Activated naive CD8-positive, alpha-beta T cell treated with anti-CD3 and anti-CD28 coated beads, Interleukin-2, amount 10 ng/mL, durations not matched to agents 7 days and 5 days (primary cell): ENCODE data around the gene PICALM. TPM values are rescaled to one million over a fixed set of nuclear protein-coding genes. Genes with fewer than 3 reads are reported as not detected.
"Not testable (repeated sequence)": the region's sequence is repeated elsewhere in the genome, so short reads cannot be mapped to it uniquely, and the experiment has no call there.

Source experiments
- ATAC-seq: fragments of 150-1000 bp; cut with Tn5 transposase; one replicate; pipeline ENCODE4 v1.10.0; 2021; ENCODE audit warnings: low read depth, moderate library complexity
- POLR2A ChIA-PET: fragments of 350-600 bp; sonication (Branson Sonifier 250); formaldehyde crosslinking; loops from one replicate; lab custom pipeline; 2021; ENCODE audit warnings: antibody characterized with exemption; lab: Charles Lee
- DNase-seq: peaks from one replicate; pipeline ENCODE4 v3.0.0; 2021
- H3K27ac Mint-ChIP-seq: one replicate; pipeline ENCODE4 v1.8.0; 2022; ENCODE audit warnings: mild to moderate bottlenecking, mixed read lengths
- H3K27me3 Mint-ChIP-seq: one replicate; pipeline ENCODE4 v1.8.0; 2022; ENCODE audit warnings: mild to moderate bottlenecking, moderate library complexity, mixed read lengths
- H3K36me3 Mint-ChIP-seq: one replicate; pipeline ENCODE4 v1.8.0; 2021; ENCODE audit warnings: mild to moderate bottlenecking, mixed read lengths
- H3K4me1 Mint-ChIP-seq: one replicate; pipeline ENCODE4 v1.8.0; 2021; ENCODE audit warnings: mixed read lengths
- H3K4me3 Mint-ChIP-seq: one replicate; pipeline ENCODE4 v1.8.0; 2022; ENCODE audit warnings: mild to moderate bottlenecking, moderate library complexity, mixed read lengths
- H3K9me3 Mint-ChIP-seq: one replicate; pipeline ENCODE4 v1.8.0; 2021; ENCODE audit warnings: mixed read lengths
- total RNA-seq, 2 experiments: library from RNA; stranded (reverse); gene quantifications; one replicate each; pipeline ENCODE4 v1.2.3, GENCODE V29; 2021

The PICALM gene
- total RNA-seq, 2 experiments from 2014 or later = 103 to 115 TPM

- Mint-ChIP-seq H3K36me3 (peaks cover 45% of the 10 kb centered on the region), H3K9me3 (peaks cover 2% of the 10 kb centered on the region), H3K27me3 (no peaks in the 10 kb centered on the region), H3K27ac (no peak overlapping the region), H3K4me3 (no peak overlapping the region), H3K4me1 (peaks cover 4% of the 10 kb centered on the region)
- ATAC-seq (no peak), DNase-seq (no peak)
- POLR2A ChIA-PET = no interaction called here
These were observed 94.8 kb downstream of the PICALM start for GRCh38 chr11:85974122-85974521.

GRCh38 chr11:85970593-85970992 lies 98.3 kb downstream of the PICALM start:
- no peak for ATAC-seq
- Mint-ChIP-seq H3K27me3 (no peaks in the 10 kb centered on the region), H3K36me3 (peaks cover 41% of the 10 kb centered on the region), H3K4me1 (peaks cover 11% of the 10 kb centered on the region), H3K9me3 (no peaks in the 10 kb centered on the region), H3K27ac (no peak overlapping the region), H3K4me3 (no peak overlapping the region)
- POLR2A ChIA-PET = no interaction called here
- DNase-seq = no peak

DNA sequence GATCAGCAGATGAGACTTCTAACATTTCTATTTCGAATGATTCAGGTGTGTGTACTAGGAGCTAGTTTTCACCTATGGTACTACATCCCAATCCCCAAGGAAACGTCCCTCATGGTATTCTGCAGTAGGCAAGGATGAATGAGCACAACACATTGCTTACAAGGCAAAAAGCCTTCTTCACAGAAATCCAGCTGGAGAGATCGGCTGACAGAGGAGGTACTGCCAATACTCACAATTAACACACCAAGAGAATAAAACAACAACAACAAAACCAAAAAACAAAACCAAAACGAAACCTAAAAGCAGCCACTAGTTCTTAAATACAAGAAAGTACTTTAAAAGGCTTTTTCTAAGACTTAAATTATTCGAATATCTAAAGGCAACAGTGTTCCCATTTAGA lies 101.4 kb downstream of the PICALM start:
- POLR2A ChIA-PET = no interaction called here
- Mint-ChIP-seq H3K4me1 (peaks cover 13% of the 10 kb centered on the region), H3K36me3 (peaks cover 58% of the 10 kb centered on the region)

GRCh38 chr11:85965202-85965601 lies 103.7 kb downstream of the PICALM start:
- H3K4me3 Mint-ChIP-seq = no peak overlapping the region
- ATAC-seq (no peak), DNase-seq (no peak)
- POLR2A ChIA-PET = no interaction called here
- H3K4me1 Mint-ChIP-seq = peaks cover 19% of the 10 kb centered on the region
- H3K36me3 Mint-ChIP-seq = peaks cover 53% of the 10 kb centered on the region
- H3K27ac Mint-ChIP-seq = no peak overlapping the region
- no peaks in the 10 kb centered on the region for H3K9me3 Mint-ChIP-seq
- H3K27me3 Mint-ChIP-seq = no peaks in the 10 kb centered on the region

More for the DNA sequence above, 101.4 kb downstream of the PICALM start:
- ATAC-seq = no peak
- peak overlapping the region; percentile 63 for H3K27ac Mint-ChIP-seq
- DNase-seq = no peak
- no peak overlapping the region for H3K4me3 Mint-ChIP-seq
- no peaks in the 10 kb centered on the region for H3K9me3 Mint-ChIP-seq
- H3K27me3 Mint-ChIP-seq = no peaks in the 10 kb centered on the region

GRCh38 chr11:85961930-85962363 lies 106.9 kb downstream of the PICALM start:
- Mint-ChIP-seq H3K36me3 (peaks cover 65% of the 10 kb centered on the region), H3K4me1 (peaks cover 10% of the 10 kb centered on the region), H3K27ac (no peak overlapping the region), H3K9me3 (no peaks in the 10 kb centered on the region), H3K27me3 (no peaks in the 10 kb centered on the region), H3K4me3 (no peak overlapping the region)
- ATAC-seq = no peak
- DNase-seq = no peak
- POLR2A ChIA-PET = no interaction called here

DNA sequence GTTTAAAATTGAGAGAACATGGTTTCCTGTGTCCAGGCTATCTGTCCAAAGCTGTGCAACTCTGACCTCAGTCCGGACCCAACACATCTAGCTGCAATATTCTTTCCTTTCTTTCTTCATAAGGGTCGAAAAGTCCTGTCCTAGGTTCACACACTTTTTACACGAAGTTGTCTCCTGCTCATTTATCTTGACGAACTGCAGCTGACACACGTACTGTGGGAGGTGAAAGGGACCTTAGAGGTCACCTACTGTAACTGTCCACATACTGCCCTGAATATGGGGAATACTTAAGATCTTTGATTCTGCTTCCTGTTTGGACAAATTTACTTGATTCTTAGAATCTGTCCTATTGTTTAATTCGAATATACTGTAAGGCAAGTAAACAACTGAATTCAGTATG lies 107.8 kb downstream of the PICALM start:
- Mint-ChIP-seq H3K27me3 (no peaks in the 10 kb centered on the region), H3K36me3 (peaks cover 71% of the 10 kb centered on the region), H3K4me1 (peaks cover 10% of the 10 kb centered on the region), H3K27ac (no peak overlapping the region), H3K9me3 (no peaks in the 10 kb centered on the region), H3K4me3 (no peak overlapping the region)
- ATAC-seq (no peak), DNase-seq (no peak)
- POLR2A ChIA-PET = no interaction called here

DNA sequence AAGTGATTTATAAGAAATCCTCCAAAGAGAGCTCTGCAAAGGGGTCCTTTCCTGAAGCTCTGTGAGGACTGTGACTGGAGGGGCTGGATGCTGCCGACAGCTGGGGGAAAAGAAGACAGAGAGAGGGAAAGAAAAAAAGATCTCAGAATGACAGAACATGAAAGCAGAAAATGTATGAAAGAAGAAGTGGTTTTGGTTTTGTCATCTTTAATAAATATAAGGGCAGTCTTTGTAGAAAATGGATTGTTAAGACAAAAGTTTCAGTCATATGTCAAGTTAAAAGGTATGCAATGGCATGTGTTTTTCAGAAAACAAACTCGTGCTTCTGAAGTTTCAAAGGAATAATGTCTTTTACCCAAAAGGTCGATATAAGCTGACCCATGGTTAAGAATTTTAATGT lies 108.2 kb downstream of the PICALM start:
- Mint-ChIP-seq H3K4me3 (no peak overlapping the region), H3K27ac (no peak overlapping the region), H3K27me3 (no peaks in the 10 kb centered on the region), H3K9me3 (no peaks in the 10 kb centered on the region), H3K36me3 (peaks cover 70% of the 10 kb centered on the region), H3K4me1 (peaks cover 10% of the 10 kb centered on the region)
- no peak for ATAC-seq
- POLR2A ChIA-PET = no interaction called here
- no peak for DNase-seq

DNA sequence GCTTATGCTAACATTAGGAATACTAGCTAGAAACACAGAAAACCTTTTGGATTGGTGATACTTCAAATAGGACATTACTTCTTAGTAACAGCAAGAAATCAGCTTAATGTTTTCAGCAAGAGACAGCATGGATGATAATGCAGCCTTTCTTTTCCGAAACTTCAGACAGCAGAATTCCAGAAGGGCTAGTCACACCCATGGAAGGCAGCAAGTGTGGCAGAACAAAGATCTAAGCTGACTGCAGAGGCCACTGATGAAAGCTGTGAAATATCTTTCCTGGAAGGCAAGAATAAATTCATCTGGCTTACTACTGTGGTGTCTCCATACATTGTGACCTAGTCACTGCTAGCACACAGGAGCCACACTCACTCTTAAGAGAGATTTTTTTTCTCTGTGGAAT lies 113.4 kb downstream of the PICALM start:
- Mint-ChIP-seq H3K9me3 (peaks cover 5% of the 10 kb centered on the region), H3K36me3 (peaks cover 67% of the 10 kb centered on the region), H3K27ac (no peak overlapping the region), H3K4me1 (no peaks in the 10 kb centered on the region), H3K4me3 (no peak overlapping the region), H3K27me3 (no peaks in the 10 kb centered on the region)
- POLR2A ChIA-PET = no interaction called here
- no peak for DNase-seq
- no peak for ATAC-seq

GRCh38 chr11:85953491-85954143 lies 115.3 kb downstream of the PICALM start:
- POLR2A ChIA-PET = no interaction called here
- Mint-ChIP-seq H3K27me3 (no peaks in the 10 kb centered on the region), H3K9me3 (peaks cover 5% of the 10 kb centered on the region), H3K27ac (no peak overlapping the region), H3K4me3 (no peak overlapping the region), H3K36me3 (peaks cover 50% of the 10 kb centered on the region), H3K4me1 (no peaks in the 10 kb centered on the region)
- DNase-seq (no peak), ATAC-seq (no peak)

- H3K27me3 Mint-ChIP-seq, POLR2A ChIA-PET, H3K27ac Mint-ChIP-seq, H3K9me3 Mint-ChIP-seq, ATAC-seq, H3K4me3 Mint-ChIP-seq, H3K4me1 Mint-ChIP-seq, DNase-seq: not testable (repeated sequence)
- H3K36me3 Mint-ChIP-seq = peaks cover 39% of the 10 kb centered on the region
These were observed 116.8 kb downstream of the PICALM start for GRCh38 chr11:85952108-85952485.

DNA sequence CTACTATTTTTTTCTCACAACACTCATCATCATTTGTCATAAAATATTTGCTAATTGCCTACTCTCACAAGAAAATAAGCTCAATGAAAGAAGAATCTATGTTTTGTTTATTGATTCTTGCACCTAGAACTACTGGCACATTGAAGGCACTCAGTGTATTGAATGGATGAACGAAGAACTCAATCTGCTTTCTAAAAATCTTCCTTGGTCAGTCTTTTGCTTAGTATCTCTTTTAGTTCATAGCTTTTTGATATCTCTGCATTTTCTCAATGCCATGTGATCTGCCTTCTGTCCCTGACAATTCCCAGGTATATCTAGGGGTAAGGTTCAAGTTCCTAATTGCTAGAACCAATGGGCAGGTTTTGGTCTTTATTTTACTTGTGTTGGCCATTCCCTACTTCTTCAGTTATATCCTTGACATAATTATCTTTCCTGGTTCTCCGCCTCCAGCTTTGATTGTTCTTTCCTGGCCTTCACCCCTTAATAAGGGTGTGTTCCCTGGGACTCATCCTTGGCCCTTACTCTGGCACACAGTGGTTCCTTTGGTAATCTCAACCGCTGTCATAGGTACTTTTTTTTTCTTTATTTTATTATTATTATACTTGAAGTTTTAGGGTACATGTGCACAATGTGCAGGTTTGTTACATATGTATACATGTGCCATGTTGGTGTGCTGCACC lies 117.3 kb downstream of the PICALM start:
- H3K9me3 Mint-ChIP-seq = peaks cover 5% of the 10 kb centered on the region

DNA sequence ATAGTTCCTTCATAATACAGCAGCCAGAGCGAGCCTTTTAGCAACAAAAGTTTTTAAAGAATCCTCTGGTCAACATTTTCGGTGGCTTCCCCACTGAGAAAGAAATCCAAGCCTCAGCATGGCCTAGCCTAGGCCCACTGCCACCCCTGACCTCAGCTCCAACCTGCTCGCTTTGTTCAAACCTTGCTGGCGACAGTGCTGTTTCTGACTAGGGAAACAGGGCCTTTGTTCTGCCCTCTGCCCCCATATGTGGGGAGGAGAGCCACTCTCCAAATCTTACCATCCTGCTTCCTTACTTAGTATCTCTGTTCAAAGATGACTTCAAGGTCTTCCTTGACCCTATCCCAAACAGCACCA lies 117.9 kb downstream of the PICALM start:
- Mint-ChIP-seq H3K27ac (no peak overlapping the region), H3K4me3 (no peak overlapping the region)
- POLR2A ChIA-PET = interaction anchor here (0.6 to 1.0 kb wide), 2 partner anchors 28 to 96 kb away, joined by 3 read pairs; partner anchors contain the start of gene CCDC83

More for the DNA sequence above, 117.3 kb downstream of the PICALM start:
- POLR2A ChIA-PET = interaction anchor here (0.6 to 1.0 kb wide), 2 partner anchors 28 to 97 kb away, joined by 3 read pairs; partner anchors contain the start of gene CCDC83
- Mint-ChIP-seq H3K27ac (no peak overlapping the region), H3K27me3 (no peaks in the 10 kb centered on the region), H3K4me1 (peaks cover 2% of the 10 kb centered on the region), H3K4me3 (no peak overlapping the region), H3K36me3 (peaks cover 35% of the 10 kb centered on the region)
- ATAC-seq (no peak), DNase-seq (no peak)

GRCh38 chr11:85950317-85951048 lies 118.4 kb downstream of the PICALM start:
- Mint-ChIP-seq H3K36me3 (peaks cover 37% of the 10 kb centered on the region), H3K4me3 (no peak overlapping the region), H3K9me3 (peaks cover 9% of the 10 kb centered on the region), H3K4me1 (peaks cover 7% of the 10 kb centered on the region), H3K27me3 (no peaks in the 10 kb centered on the region), H3K27ac (no peak overlapping the region)
- DNase-seq (no peak), ATAC-seq (no peak)
- POLR2A ChIA-PET = interaction anchor here (0.6 to 1.0 kb wide), 2 partner anchors 29 to 95 kb away, joined by 3 read pairs; partner anchors contain the start of gene CCDC83

More for the DNA sequence above, 117.9 kb downstream of the PICALM start:
- Mint-ChIP-seq H3K4me1 (peaks cover 2% of the 10 kb centered on the region), H3K27me3 (no peaks in the 10 kb centered on the region), H3K9me3 (peaks cover 5% of the 10 kb centered on the region), H3K36me3 (peaks cover 34% of the 10 kb centered on the region)
- DNase-seq (no peak), ATAC-seq (no peak)
